Measurements from ENCODE around the gene LRIT1.

Gene LRIT1

GRCh38 chr10:84185526-84186175 is 55.7 kb downstream of the LRIT1 start:
- no peak for DNase-seq

- peak; percentile 35 for DNase-seq
These were observed 56.8 kb downstream of the LRIT1 start for GRCh38 chr10:84184517-84184916.

- no peak for DNase-seq
These were observed 59.7 kb downstream of the LRIT1 start for GRCh38 chr10:84181631-84182030.
